HEK293 (cell line): ENCODE data around the gene KIAA1671.

Experiments
- CTCF ChIA-PET: fragments of 350-600 bp; formaldehyde crosslinking; extraction: SDS; loops from one replicate; lab custom pipeline; 2021; ENCODE audit warnings: antibody characterized with exemption; lab: Yijun Ruan, JAX
- POLR2A ChIA-PET: fragments of 300-600 bp; formaldehyde crosslinking; extraction: SDS; loops from one replicate; lab custom pipeline; 2020; ENCODE audit warnings: antibody characterized with exemption, inconsistent platforms; lab: Yijun Ruan, JAX
- H3K27ac ChIP-seq: fragments of 200-500 bp; sonication (Bioruptor generic); 2 replicates; pipeline ENCODE4 v1.5.1; 2014; ENCODE audit warnings: low read depth, low read length, control low read depth, inconsistent platforms; ENCODE audit errors: extremely low read depth
- H3K36me3 ChIP-seq, 2 experiments: fragments of 200-500 bp in 1 of 2; sonication (Bioruptor generic) in 1 of 2; 1 replicate in 1 of 2; 2 replicates in 1 of 2; pipeline ENCODE4 v1.5.1; 2014 to 2017; ENCODE audit warnings: inconsistent platforms in 2 of 2, low read length in 2 of 2; ENCODE audit not compliant: control insufficient read depth in 2 of 2, insufficient read depth in 1 of 2
- H3K4me1 ChIP-seq: fragments of 200-500 bp; sonication (Bioruptor generic); 2 replicates; pipeline ENCODE4 v1.5.1; 2014; ENCODE audit warnings: mild to moderate bottlenecking, low read length, inconsistent platforms; ENCODE audit not compliant: control insufficient read depth, insufficient read depth
- H3K4me3 ChIP-seq: 2 replicates; pipeline ENCODE4 v1.5.1; 2011; ENCODE audit warnings: low read depth, mild to moderate bottlenecking, control low read depth, low read length, moderate library complexity
- H3K9me3 ChIP-seq: fragments of 200-500 bp; sonication (Bioruptor generic); 2 replicates; pipeline ENCODE4 v1.5.1; 2014; ENCODE audit warnings: low read depth, low read length, inconsistent platforms; ENCODE audit not compliant: control insufficient read depth, insufficient read depth
- HOXC10 ChIP-seq: sonication (generic); formaldehyde crosslinking; IDR thresholded peaks from 2 replicates; pipeline ENCODE4 v1.8.1; 2023; ENCODE audit warnings: mild to moderate bottlenecking, missing genetic modification reagents
- HOXD13 ChIP-seq: sonication (generic); formaldehyde crosslinking; IDR thresholded peaks from 2 replicates; pipeline ENCODE4 v1.8.0; 2022; ENCODE audit warnings: missing genetic modification reagents, borderline replicate concordance
- INSM2 ChIP-seq: fragments of 450-650 bp; formaldehyde crosslinking; IDR thresholded peaks from 2 replicates; pipeline ENCODE4 v1.5.1; 2016; ENCODE audit warnings: missing biosample characterization, missing genetic modification characterization
- RBAK ChIP-seq: fragments of 450-650 bp; formaldehyde crosslinking; IDR thresholded peaks from 2 replicates; pipeline ENCODE4 v1.5.1; 2016; ENCODE audit warnings: missing biosample characterization, missing genetic modification characterization
- SCRT2 ChIP-seq: fragments of 450-650 bp; formaldehyde crosslinking; IDR thresholded peaks from 2 replicates; pipeline ENCODE4 v1.5.1; 2016; ENCODE audit warnings: missing biosample characterization, missing genetic modification characterization
- WT1 ChIP-seq: fragments of 450-650 bp; formaldehyde crosslinking; IDR thresholded peaks from 2 replicates; pipeline ENCODE4 v1.5.1; 2016; ENCODE audit warnings: missing biosample characterization, missing genetic modification characterization
- ZBTB21 ChIP-seq: fragments of 450-650 bp; formaldehyde crosslinking; IDR thresholded peaks from 2 replicates; pipeline ENCODE4 v1.5.1; 2017; ENCODE audit warnings: missing biosample characterization, missing genetic modification characterization
- ZFP3 ChIP-seq: fragments of 450-650 bp; formaldehyde crosslinking; IDR thresholded peaks from 2 replicates; pipeline ENCODE4 v1.5.1; 2016; ENCODE audit warnings: low read depth, missing biosample characterization, missing genetic modification characterization
- ZNF10 ChIP-seq: fragments of 450-650 bp; formaldehyde crosslinking; IDR thresholded peaks from 2 replicates; pipeline ENCODE4 v1.5.1; 2017; ENCODE audit warnings: missing biosample characterization, missing genetic modification characterization
- ZNF157 ChIP-seq: fragments of 450-650 bp; formaldehyde crosslinking; IDR thresholded peaks from 2 replicates; pipeline ENCODE4 v1.5.1; 2016; ENCODE audit warnings: missing biosample characterization, missing genetic modification characterization
- ZNF211 ChIP-seq: fragments of 450-650 bp; formaldehyde crosslinking; IDR thresholded peaks from 2 replicates; pipeline ENCODE4 v1.5.1; 2016; ENCODE audit warnings: low read depth, missing biosample characterization, missing genetic modification characterization
- ZNF394 ChIP-seq: fragments of 450-650 bp; formaldehyde crosslinking; IDR thresholded peaks from 2 replicates; pipeline ENCODE4 v1.5.1; 2016; ENCODE audit warnings: missing biosample characterization, missing genetic modification characterization, mild to moderate bottlenecking, moderate library complexity, borderline replicate concordance
- ZNF530 ChIP-seq: fragments of 450-650 bp; formaldehyde crosslinking; IDR thresholded peaks from 2 replicates; pipeline ENCODE4 v1.5.1; 2016; ENCODE audit warnings: low read depth, missing biosample characterization, missing genetic modification characterization
- ZNF561 ChIP-seq: fragments of 450-650 bp; IDR thresholded peaks from 2 replicates; pipeline ENCODE4 v1.5.1; 2018; ENCODE audit warnings: missing biosample characterization, missing genetic modification characterization, borderline replicate concordance
- ZNF610 ChIP-seq: fragments of 450-650 bp; formaldehyde crosslinking; IDR thresholded peaks from 2 replicates; pipeline ENCODE4 v1.5.1; 2016; ENCODE audit warnings: missing biosample characterization, missing genetic modification characterization, borderline replicate concordance
- ZNF623 ChIP-seq: fragments of 450-650 bp; formaldehyde crosslinking; IDR thresholded peaks from 2 replicates; pipeline ENCODE4 v1.5.1; 2016; ENCODE audit warnings: missing biosample characterization, missing genetic modification characterization
- ZNF654 ChIP-seq: fragments of 450-650 bp; formaldehyde crosslinking; IDR thresholded peaks from 2 replicates; pipeline ENCODE4 v1.5.1; 2016; ENCODE audit warnings: low read depth, missing biosample characterization, missing genetic modification characterization
- ZNF670 ChIP-seq: fragments of 450-650 bp; formaldehyde crosslinking; IDR thresholded peaks from 2 replicates; pipeline ENCODE4 v1.5.1; 2016; ENCODE audit warnings: missing biosample characterization, missing genetic modification characterization, low read depth
- ZNF768 ChIP-seq: fragments of 450-650 bp; formaldehyde crosslinking; IDR thresholded peaks from 2 replicates; pipeline ENCODE4 v1.5.1; 2018; ENCODE audit warnings: missing biosample characterization, mild to moderate bottlenecking, missing genetic modification characterization
- ZNF776 ChIP-seq: fragments of 450-650 bp; formaldehyde crosslinking; IDR thresholded peaks from 2 replicates; pipeline ENCODE4 v1.5.0; 2017; ENCODE audit warnings: missing biosample characterization, missing genetic modification characterization, borderline replicate concordance
- ZNF792 ChIP-seq: fragments of 450-650 bp; formaldehyde crosslinking; IDR thresholded peaks from 2 replicates; pipeline ENCODE4 v1.5.1; 2016; ENCODE audit warnings: missing biosample characterization, missing genetic modification characterization
- ZSCAN23 ChIP-seq: fragments of 450-650 bp; formaldehyde crosslinking; IDR thresholded peaks from 2 replicates; pipeline ENCODE4 v1.5.1; 2016; ENCODE audit warnings: missing biosample characterization, missing genetic modification characterization
- ZSCAN30 ChIP-seq: fragments of 450-650 bp; IDR thresholded peaks from 2 replicates; pipeline ENCODE4 v1.5.1; 2018; ENCODE audit warnings: missing biosample characterization, mild to moderate bottlenecking, missing genetic modification characterization, moderate library complexity

KIAA1671 gene

GRCh38 chr22:25123677-25124076 is 171.2 kb downstream of the KIAA1671 start:
- no peak overlapping the region for H3K27ac ChIP-seq
- H3K36me3 ChIP-seq = peaks cover 0 to 5% of the 10 kb centered on the region in 2 experiments; a peak in 1 of 3 replicates
- TF ChIP-seq RBAK = peak; percentile 87; the same call in 1 of the 2 replicates
- no peak for TF ChIP-seq ZNF623
- ChIA-PET POLR2A (no interaction called here), CTCF (interaction anchor here (0.5 to 0.9 kb wide), 2 partner anchors 12 to 463 kb away, joined by 3 read pairs; no protein-coding TSS in a partner anchor)
- H3K4me3 ChIP-seq = no peak overlapping the region
- H3K4me1 ChIP-seq = no peaks in the 10 kb centered on the region
- no peaks in the 10 kb centered on the region for H3K9me3 ChIP-seq

- H3K36me3 ChIP-seq = peaks cover 0 to 5% of the 10 kb centered on the region in 2 experiments; a peak in 1 of 3 replicates
- H3K4me1 ChIP-seq = no peaks in the 10 kb centered on the region
- TF ChIP-seq WT1 = no peak
- TF ChIP-seq ZNF530 (tag by site-specific recombination) = no peak
- no peak for TF ChIP-seq ZNF776 (tag by site-specific recombination)
- no peak for TF ChIP-seq HOXC10 (CRISPR knock-in tag)
- TF ChIP-seq ZNF561 (tag by site-specific recombination) = no peak
- no peak for TF ChIP-seq ZNF654 (tag by site-specific recombination)
- TF ChIP-seq ZNF157 (tag by site-specific recombination) = no peak
- TF ChIP-seq ZSCAN30 (tag by site-specific recombination) = no peak
- TF ChIP-seq ZNF211 (tag by site-specific recombination) = no peak
- TF ChIP-seq HOXD13 = no peak
- no peak for TF ChIP-seq INSM2
- TF ChIP-seq ZFP3 (tag by site-specific recombination) = no peak
- TF ChIP-seq SCRT2 (tag by site-specific recombination) = no peak
- TF ChIP-seq ZSCAN23 (tag by site-specific recombination) = no peak
- no peak overlapping the region for H3K27ac ChIP-seq
- no peaks in the 10 kb centered on the region for H3K9me3 ChIP-seq
- H3K4me3 ChIP-seq = no peak overlapping the region
- ChIA-PET CTCF (interaction anchor here (0.7 to 0.9 kb wide), 2 partner anchors 13 to 69 kb away, joined by 3 to 4 read pairs; no protein-coding TSS in a partner anchor), POLR2A (no interaction called here)
Measured at GRCh38 chr22:25125693-25126357, 173.3 kb downstream of the KIAA1671 start.

GRCh38 chr22:25126510-25126909 is 174.0 kb downstream of the KIAA1671 start:
- H3K4me1 ChIP-seq = no peaks in the 10 kb centered on the region
- H3K36me3 ChIP-seq = peaks cover 0 to 5% of the 10 kb centered on the region in 2 experiments; a peak in 1 of 3 replicates
- no peak overlapping the region for H3K4me3 ChIP-seq
- H3K9me3 ChIP-seq = no peaks in the 10 kb centered on the region
- ChIA-PET CTCF (interaction anchor here (0.9 to 2.3 kb wide), 2 partner anchors 16 to 69 kb away, joined by 3 to 11 read pairs; no protein-coding TSS in a partner anchor), POLR2A (no interaction called here)
- H3K27ac ChIP-seq = no peak overlapping the region
- no peak for TF ChIP-seq ZNF610 (tag by site-specific recombination)
- no peak for TF ChIP-seq ZFP3 (tag by site-specific recombination)
- no peak for TF ChIP-seq ZNF792 (tag by site-specific recombination)
- no peak for TF ChIP-seq ZNF670
- TF ChIP-seq ZNF394 (tag by site-specific recombination) = no peak
- no peak for TF ChIP-seq ZNF10 (tag by site-specific recombination)
- TF ChIP-seq ZNF768 (tag by site-specific recombination) = peak; percentile 68; the same call in 1 of the 2 replicates
- TF ChIP-seq ZBTB21 (tag by site-specific recombination) = no peak
